Kidney glomerular epithelial cell (primary cell): ENCODE measurements around the gene CAAP1.
A peak's percentile ranks its signal among the peaks of the same experiment; 100 is the strongest.
"Not testable (repeated sequence)": the region's sequence is repeated elsewhere in the genome, so short reads cannot be mapped to it uniquely, and the experiment has no call there.

Experiments
- DNase-seq: peaks from one replicate; lab custom pipeline; 2025; lab: John Stamatoyannopoulos, UW

Gene CAAP1

GRCh38 chr9:26833792-26834191 is 58.8 kb downstream of the CAAP1 start:
- no peak for DNase-seq

- DNase-seq: not testable (repeated sequence)
These were observed 64.1 kb downstream of the CAAP1 start for GRCh38 chr9:26828391-26828955.

DNA sequence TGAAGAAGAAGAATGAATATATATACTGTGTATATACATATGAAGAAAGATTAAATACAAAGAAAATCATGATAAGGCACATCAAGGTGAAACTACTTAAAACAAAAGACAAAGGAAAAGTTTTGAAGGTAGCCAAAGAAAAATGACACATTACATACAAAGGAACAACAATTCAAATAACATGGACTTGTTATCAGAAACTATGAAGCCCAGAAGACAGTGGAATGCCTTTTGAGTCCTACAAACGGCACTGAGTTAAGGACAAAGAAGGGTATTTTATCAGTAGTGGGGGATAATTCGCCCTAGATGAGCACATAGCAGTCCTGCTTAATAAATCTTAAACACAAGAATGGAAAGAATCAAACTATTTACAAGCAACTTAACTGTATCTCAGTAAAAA is 77.8 kb downstream of the CAAP1 start:
- DNase-seq: no peak

DNA sequence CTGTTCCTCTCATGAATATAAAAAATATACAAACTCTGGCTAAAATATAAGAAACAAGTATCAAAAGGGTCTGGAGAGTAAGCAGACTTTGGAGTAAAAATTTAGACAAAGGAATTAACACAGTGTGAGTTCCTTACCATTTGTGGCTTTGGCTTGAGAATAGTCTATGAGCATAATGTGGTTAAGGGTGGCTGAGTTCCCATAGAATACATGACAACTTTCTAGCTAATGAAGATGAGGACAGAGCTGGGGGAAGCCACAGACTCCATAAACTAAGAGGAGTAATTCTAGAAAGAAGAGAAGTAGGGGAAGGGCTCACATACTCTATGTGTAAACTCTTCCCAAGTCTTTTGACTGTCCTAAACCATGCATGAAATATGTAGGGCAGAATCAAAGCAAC is 79.4 kb downstream of the CAAP1 start:
- DNase-seq: no peak

DNA sequence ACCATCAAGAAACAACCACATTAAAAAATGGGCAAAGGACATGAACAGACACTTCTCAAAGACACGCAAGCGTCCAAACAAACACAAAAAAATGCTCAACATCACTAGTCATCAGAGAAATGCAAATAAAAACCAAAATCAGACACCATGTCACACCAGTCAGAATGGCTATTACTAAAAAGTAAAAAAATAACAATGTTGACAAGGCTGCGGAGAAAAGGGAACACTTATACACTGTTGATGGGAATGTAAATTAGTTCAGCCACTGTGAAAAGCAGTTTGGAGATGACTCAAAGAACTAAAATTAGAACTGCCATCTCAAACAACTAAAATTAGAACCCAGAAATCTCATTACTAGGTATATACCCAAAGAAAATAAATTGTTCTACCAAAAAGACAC is 80.4 kb downstream of the CAAP1 start:
- DNase-seq: no peak

DNA sequence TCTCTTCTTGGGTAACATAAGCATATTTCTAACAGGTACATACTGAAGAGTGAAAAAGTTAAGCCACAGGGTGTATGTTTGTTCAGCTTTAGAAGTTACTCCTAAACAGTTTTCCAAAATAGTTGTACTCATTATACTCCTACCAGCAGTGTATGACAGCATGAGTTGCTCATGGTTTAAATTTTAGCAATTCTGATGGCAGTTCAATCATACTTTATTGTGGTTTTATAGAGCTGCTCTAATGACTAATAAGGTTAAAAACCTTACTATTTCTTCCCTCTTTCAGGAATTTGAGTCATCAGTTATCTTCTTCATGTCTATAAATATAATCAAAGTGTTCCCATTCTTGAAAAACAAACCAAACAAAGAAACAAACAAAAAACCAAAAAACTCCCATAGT is 81.5 kb downstream of the CAAP1 start:
- no peak for DNase-seq

DNA sequence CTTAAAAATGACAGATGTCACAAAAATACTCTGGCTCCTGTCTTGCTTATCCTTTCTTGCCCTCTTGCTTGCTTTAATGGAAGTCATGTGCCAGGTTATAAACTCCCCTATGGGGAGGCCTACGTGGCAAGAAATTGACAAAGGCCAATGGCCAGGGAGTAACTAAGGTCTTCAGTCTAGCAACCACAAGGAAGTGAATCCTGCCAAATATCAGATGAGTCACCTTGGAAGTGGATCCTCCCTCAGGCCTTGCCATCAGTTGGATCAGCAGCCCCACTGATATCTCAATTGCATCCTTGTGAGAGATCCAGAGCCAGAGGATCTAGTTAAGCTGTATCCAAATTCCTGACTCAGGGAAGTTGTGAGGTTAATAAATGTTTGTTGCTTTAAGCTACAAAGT is 82.8 kb downstream of the CAAP1 start:
- peak; percentile 21 for DNase-seq

- DNase-seq: no peak
These were observed 85.4 kb downstream of the CAAP1 start for GRCh38 chr9:26807161-26807560.

DNA sequence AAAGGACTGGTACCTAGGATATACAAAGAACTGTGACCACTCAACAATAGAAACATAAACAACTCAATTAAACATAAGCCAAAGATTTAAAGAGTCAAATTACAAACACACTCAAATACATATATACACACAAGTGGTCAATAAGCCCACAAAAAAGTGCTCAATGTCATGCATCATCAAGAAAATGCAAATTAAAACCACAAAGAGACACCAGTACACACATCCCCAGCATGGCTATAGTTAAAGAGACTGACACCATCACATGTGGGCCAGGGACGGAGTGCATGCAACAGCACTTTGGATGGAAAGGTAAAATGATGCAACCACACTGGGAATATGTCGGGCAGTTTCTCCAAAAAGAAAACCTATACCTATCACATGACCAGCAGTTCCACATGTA is 89.7 kb downstream of the CAAP1 start:
- no peak for DNase-seq

GRCh38 chr9:26801772-26802171 is 90.8 kb downstream of the CAAP1 start:
- no peak for DNase-seq

DNA sequence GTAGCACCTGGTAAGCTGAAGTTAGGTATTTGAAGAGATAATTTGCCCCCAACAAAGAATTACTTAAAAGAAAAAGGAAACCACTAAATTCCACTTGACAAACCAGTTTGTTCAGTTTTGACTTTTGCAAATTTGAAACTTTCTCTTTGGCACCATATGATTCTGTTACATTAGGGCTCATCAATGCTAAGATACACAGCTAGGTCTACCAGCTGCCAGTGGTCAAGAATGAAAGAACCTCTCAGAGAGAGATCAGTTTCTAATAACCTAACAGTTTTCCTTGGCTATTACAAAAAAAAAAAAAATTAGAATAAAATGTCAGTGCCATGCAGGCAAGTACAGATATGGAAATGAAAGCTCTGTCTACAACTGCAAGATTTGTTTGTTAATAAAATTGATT is 92.3 kb downstream of the CAAP1 start:
- no peak for DNase-seq

DNA sequence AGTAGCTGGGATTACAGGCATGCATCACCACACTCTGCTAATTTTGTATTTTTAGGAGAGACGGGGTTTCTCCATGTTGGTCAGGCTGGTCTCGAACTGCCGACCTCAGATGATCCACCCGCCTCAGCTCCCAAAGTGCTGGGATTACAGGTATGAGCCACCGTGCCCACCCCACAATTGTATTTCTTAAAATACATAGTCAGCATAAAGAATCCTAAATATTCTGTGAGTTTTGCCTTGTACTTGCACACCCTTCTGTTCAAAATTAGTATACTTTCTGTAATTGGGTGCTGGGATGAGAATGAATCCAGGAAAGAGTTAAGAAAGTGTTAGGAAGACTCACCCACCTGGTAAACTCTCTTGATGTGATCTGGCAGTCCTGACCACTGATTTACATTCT is 101.3 kb downstream of the CAAP1 start:
- no peak for DNase-seq
